Fibroblast of mammary gland (primary cell): Measurements from ENCODE around the gene GPATCH2.

Source experiments
- DNase-seq: peaks from one replicate; pipeline ENCODE4 v3.0.0-alpha.2; 2010; ENCODE audit warnings: low read depth
- H3K4me3 ChIP-seq: 2 replicates; pipeline ENCODE4 v1.5.1; 2011; ENCODE audit warnings: low read depth, mild to moderate bottlenecking, low read length, moderate library complexity; ENCODE audit not compliant: control insufficient read depth
- CTCF ChIP-seq: conservative IDR thresholded peaks from 2 replicates; pipeline ENCODE4 v1.5.1; 2011; ENCODE audit warnings: low read depth, low read length, inconsistent platforms; ENCODE audit not compliant: control insufficient read depth, insufficient read depth

The GPATCH2 gene

GRCh38 chr1:217522277-217522676 lies 108.6 kb downstream of the GPATCH2 start:
- TF ChIP-seq CTCF = no peak
- H3K4me3 ChIP-seq = no peak overlapping the region
- DNase-seq = no peak

DNA sequence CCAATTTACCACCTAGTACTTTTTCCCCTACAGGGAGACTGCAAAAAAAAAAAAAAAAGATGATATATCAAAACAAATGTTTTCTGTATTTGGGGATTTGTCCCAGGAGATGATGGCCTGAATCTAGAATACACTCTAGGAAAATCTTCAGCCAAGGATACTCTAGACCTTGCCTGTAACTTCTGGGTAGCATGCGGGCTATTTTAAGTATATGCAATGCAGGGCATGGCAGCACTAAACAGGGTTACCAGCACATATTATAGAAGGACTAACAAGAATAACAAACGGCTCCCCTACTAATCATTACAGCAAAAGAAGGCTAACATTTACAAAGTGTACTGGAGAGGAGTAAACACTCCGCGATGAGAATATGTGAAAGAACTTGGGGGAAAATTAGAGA lies 109.6 kb downstream of the GPATCH2 start:
- no peak for TF ChIP-seq CTCF
- no peak overlapping the region for H3K4me3 ChIP-seq
- DNase-seq = no peak

GRCh38 chr1:217506878-217507277 lies 124.0 kb downstream of the GPATCH2 start:
- TF ChIP-seq CTCF = no peak
- no peak overlapping the region for H3K4me3 ChIP-seq
- DNase-seq = peak; percentile 39

DNA sequence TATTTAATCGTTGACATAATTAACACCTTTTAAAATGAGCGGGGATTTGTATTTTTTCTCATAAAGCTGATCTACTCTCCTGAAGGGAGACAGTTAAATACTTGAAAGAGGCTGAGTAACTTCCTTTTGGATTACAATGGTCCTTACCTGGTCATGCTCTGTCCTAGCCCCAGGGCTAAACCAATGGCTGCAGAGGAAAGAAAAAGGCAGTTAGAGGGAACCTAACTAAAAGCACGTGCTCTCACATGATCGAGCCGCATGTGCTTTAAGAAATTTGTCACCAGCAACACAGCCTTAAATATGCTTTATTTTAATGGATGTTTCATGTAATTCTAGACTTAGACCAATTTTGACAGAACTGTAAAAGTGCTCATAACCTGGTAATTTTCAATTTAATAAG lies 132.7 kb downstream of the GPATCH2 start:
- no peak for TF ChIP-seq CTCF
- no peak for DNase-seq

GRCh38 chr1:217495249-217495648 lies 135.6 kb downstream of the GPATCH2 start:
- H3K4me3 ChIP-seq = no peak overlapping the region
- DNase-seq = no peak
- no peak for TF ChIP-seq CTCF

More for the DNA sequence above, 132.7 kb downstream of the GPATCH2 start:
- H3K4me3 ChIP-seq = no peak overlapping the region

- DNase-seq = no peak
- no peak for TF ChIP-seq CTCF
- no peak overlapping the region for H3K4me3 ChIP-seq
These were observed 136.1 kb downstream of the GPATCH2 start for GRCh38 chr1:217494767-217495166.

DNA sequence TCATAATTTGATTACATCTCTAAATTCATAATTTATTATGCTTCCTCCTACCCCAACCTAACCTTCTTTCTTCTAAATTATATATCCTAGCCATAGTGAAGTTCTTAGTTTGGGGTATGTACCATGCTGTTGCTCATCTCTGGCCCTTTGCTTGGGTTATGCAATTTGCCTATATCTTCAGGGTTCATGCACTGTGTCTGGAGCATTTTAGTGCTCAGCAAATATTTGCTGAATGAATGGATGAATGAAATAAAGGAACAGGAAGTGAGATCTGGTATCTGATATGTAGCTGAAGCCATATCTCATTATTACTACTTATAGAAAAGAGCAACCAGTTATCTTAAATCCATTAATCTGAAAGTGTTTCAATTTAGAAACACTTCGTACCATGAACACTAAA lies 137.6 kb downstream of the GPATCH2 start:
- no peak for TF ChIP-seq CTCF
- no peak for DNase-seq
- no peak overlapping the region for H3K4me3 ChIP-seq
